ENCODE results near the gene MSMO1. TPM values are rescaled to one million over a fixed set of nuclear protein-coding genes. Genes with fewer than 3 reads are reported as not detected.

The MSMO1 gene
- total and polyA plus RNA-seq, 4 donors, result 11.2 to 34.1 (median 19.1) TPM

- no peaks in the 10 kb centered on the region for H3K36me3 ChIP-seq (ENCODE audit: control insufficient read depth in 1 of 2, insufficient read depth in 2 of 2, low read length in 1 of 2)
- H3K4me1 ChIP-seq (ENCODE audit: control insufficient read depth in 1 of 2, insufficient read depth in 2 of 2, low read length in 2 of 2), result peaks cover 2 to 3% of the 10 kb centered on the region in 2 donors
- H3K27me3 ChIP-seq (ENCODE audit: control insufficient read depth in 1 of 2, insufficient read depth in 2 of 2, low read length in 1 of 2), result no peaks in the 10 kb centered on the region
- intact Hi-C loops (cut with DNase I), result loop anchor here in 1 of 2 donors (5.0 kb wide), 1 partner anchor 84 kb away; no protein-coding TSS in a partner anchor
- ATAC-seq (ENCODE audit: low FRiP score) (no peak), DNase-seq (no peak)
- peak overlapping the region in 1 of 2 donors; percentile 41 for H3K27ac ChIP-seq (ENCODE audit: low read depth in 1 of 2, low read length in 2 of 2)
- peaks cover 5% of the 10 kb centered on the region for H3K9me3 ChIP-seq (ENCODE audit: control insufficient read depth, low read length)
- 3 to 5% methylated on average over 1 of the region's 1 CpG for WGBS, 2 donors
- peak overlapping the region; percentile 70 to 88 for H3K4me3 ChIP-seq (ENCODE audit: low read length in 2 of 2)
These were observed 50.9 kb downstream of the MSMO1 start for GRCh38 chr4:165378398-165378744.

DNA sequence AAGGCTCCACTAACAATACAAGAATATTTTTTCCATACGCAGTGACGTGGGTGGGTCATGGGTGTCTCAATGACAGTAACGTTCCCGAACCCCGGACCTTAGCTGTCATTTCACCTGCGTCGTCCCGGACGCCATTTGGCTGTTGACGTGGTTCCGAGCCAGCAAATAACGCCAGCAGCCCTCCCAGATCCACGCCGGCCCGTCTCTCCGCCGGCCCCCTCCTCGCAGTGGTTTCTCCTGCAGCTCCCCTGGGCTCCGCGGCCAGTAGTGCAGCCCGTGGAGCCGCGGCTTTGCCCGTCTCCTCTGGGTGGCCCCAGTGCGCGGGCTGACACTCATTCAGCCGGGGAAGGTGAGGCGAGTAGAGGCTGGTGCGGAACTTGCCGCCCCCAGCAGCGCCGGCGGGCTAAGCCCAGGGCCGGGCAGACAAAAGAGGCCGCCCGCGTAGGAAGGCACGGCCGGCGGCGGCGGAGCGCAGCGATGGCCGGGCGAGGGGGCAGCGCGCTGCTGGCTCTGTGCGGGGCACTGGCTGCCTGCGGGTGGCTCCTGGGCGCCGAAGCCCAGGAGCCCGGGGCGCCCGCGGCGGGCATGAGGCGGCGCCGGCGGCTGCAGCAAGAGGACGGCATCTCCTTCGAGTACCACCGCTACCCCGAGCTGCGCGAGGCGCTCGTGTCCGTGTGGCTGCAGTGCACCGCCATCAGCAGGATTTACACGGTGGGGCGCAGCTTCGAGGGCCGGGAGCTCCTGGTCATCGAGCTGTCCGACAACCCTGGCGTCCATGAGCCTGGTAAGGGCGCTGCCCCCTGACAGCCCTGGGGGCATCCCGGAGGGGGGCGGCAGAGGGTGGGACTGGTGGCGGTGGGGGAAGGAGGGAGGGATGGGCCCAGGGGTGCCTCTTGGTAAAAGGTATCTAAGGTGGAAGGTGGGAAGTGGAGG is 51.5 kb downstream of the MSMO1 start, which contains the start of gene CPE:
CPE (plus strand) TSS at position 264 of the 933 bp plus-strand sequence; CDS start at position 478, 214 bp downstream.
- intact Hi-C loops (cut with DNase I), result loop anchor here in 1 of 2 donors (5.0 kb wide), 1 partner anchor 83 kb away; no protein-coding TSS in a partner anchor
- Histone ChIP-seq H3K9me3 (ENCODE audit: control insufficient read depth, low read length) (peaks cover 5% of the 10 kb centered on the region), H3K4me1 (ENCODE audit: control insufficient read depth in 1 of 2, insufficient read depth in 2 of 2, low read length in 2 of 2) (peaks cover 2 to 3% of the 10 kb centered on the region in 2 donors), H3K36me3 (ENCODE audit: control insufficient read depth in 1 of 2, insufficient read depth in 2 of 2, low read length in 1 of 2) (no peaks in the 10 kb centered on the region), H3K27me3 (ENCODE audit: control insufficient read depth in 1 of 2, insufficient read depth in 2 of 2, low read length in 1 of 2) (no peaks in the 10 kb centered on the region), H3K27ac (ENCODE audit: low read depth in 1 of 2, low read length in 2 of 2) (peak within 1 kb of the TSS; percentile 41 to 79), H3K4me3 (ENCODE audit: low read length in 2 of 2) (peak within 1 kb of the TSS; percentile 70 to 88)
- 0% methylated on average over 69 to 82 of the region's 82 CpGs for WGBS, 2 donors
- DNase-seq (peak; percentile 86 to 93), ATAC-seq (ENCODE audit: low FRiP score) (peak; percentile 95)

DNA sequence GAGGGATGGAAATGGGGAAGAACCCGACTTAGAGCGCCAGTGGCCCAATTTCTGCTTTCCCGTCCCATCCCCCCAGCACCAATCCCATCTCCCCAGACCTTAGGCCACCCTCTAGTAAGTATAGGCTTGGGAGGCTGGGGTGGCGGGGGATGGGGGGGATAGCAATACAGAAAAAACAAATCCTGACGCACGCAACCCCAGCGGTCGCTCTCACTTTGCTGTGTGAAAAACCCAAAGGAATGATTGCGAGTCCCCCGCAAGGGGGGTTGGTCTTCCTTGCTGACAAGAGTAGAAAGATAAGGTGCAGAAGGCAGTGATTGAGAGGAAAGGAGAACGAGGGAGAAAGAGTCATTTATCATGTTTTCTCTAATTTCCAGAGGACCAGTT is 52.2 kb downstream of the MSMO1 start:
- 3 to 7% methylated on average over 11 of the region's 11 CpGs for WGBS, 2 donors
- H3K9me3 ChIP-seq (ENCODE audit: control insufficient read depth, low read length), result peaks cover 5% of the 10 kb centered on the region
- peak; percentile 49 for ATAC-seq (ENCODE audit: low FRiP score)
- DNase-seq, result peak; percentile 41 to 77
- H3K27me3 ChIP-seq (ENCODE audit: control insufficient read depth in 1 of 2, insufficient read depth in 2 of 2, low read length in 1 of 2), result no peaks in the 10 kb centered on the region
- peak overlapping the region; percentile 9 to 79 for H3K27ac ChIP-seq (ENCODE audit: low read depth in 1 of 2, low read length in 2 of 2)
- no peaks in the 10 kb centered on the region for H3K36me3 ChIP-seq (ENCODE audit: control insufficient read depth in 1 of 2, insufficient read depth in 2 of 2, low read length in 1 of 2)
- H3K4me1 ChIP-seq (ENCODE audit: control insufficient read depth in 1 of 2, insufficient read depth in 2 of 2, low read length in 2 of 2), result peaks cover 2 to 7% of the 10 kb centered on the region in 2 donors
- intact Hi-C loops (cut with DNase I), result loop anchor here in 1 of 2 donors (5.0 kb wide), 1 partner anchor 83 kb away; no protein-coding TSS in a partner anchor
- H3K4me3 ChIP-seq (ENCODE audit: low read length in 2 of 2), result peak overlapping the region; percentile 70 to 88

- no peaks in the 10 kb centered on the region for H3K27me3 ChIP-seq (ENCODE audit: control insufficient read depth in 1 of 2, insufficient read depth in 2 of 2, low read length in 1 of 2)
- no peak overlapping the region for H3K27ac ChIP-seq (ENCODE audit: low read depth in 1 of 2, low read length in 2 of 2)
- no peaks in the 10 kb centered on the region for H3K36me3 ChIP-seq (ENCODE audit: control insufficient read depth in 1 of 2, insufficient read depth in 2 of 2, low read length in 1 of 2)
- DNase-seq (no peak), ATAC-seq (ENCODE audit: low FRiP score) (no peak)
- H3K4me1 ChIP-seq (ENCODE audit: control insufficient read depth in 1 of 2, insufficient read depth in 2 of 2, low read length in 2 of 2), result peaks cover 2 to 7% of the 10 kb centered on the region in 2 donors
- intact Hi-C loops (cut with DNase I), result no loop called here
- H3K9me3 ChIP-seq (ENCODE audit: control insufficient read depth, low read length), result no peaks in the 10 kb centered on the region
- WGBS, 2 donors, result 11 to 20% methylated on average over 1 of the region's 1 CpG
- H3K4me3 ChIP-seq (ENCODE audit: low read length in 2 of 2), result no peak overlapping the region
These were observed 53.3 kb downstream of the MSMO1 start for GRCh38 chr4:165380805-165381204.

DNA sequence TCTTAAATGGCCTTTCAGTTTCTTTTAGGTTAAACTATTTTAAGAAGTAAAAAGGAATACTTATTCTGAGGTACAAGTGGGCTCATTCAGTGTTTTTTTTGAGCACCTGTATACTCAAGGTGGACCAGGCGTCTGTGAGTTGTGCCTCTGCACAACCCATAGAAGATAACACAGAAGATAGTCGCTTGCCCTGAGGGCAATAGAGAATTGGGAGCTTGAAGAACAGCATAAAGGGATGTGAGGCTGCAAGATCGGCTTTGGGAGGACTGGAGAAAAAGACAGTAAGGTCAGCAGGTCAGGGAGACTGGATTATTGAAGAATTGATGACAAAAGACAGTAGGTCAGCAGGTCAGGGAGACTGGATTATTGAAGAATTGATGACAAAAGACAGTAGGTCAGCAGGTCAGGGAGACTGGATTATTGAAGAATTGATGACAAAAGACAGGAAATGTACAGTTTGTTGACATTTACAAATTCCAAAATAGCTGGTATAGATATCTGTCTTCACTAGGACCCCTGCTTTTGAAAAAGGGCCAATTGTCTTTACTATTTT is 54.4 kb downstream of the MSMO1 start:
- peak overlapping the region in 1 of 2 donors; percentile 68 for H3K27ac ChIP-seq (ENCODE audit: low read depth in 1 of 2, low read length in 2 of 2)
- ATAC-seq (ENCODE audit: low FRiP score) (no peak), DNase-seq (no peak)
- no peaks in the 10 kb centered on the region for H3K36me3 ChIP-seq (ENCODE audit: control insufficient read depth in 1 of 2, insufficient read depth in 2 of 2, low read length in 1 of 2)
- 59 to 71% methylated on average over 3 of the region's 3 CpGs for WGBS, 2 donors
- H3K9me3 ChIP-seq (ENCODE audit: control insufficient read depth, low read length), result no peaks in the 10 kb centered on the region
- H3K4me1 ChIP-seq (ENCODE audit: control insufficient read depth in 1 of 2, insufficient read depth in 2 of 2, low read length in 2 of 2), result peaks cover 2 to 7% of the 10 kb centered on the region in 2 donors
- intact Hi-C loops (cut with DNase I), result no loop called here
- no peaks in the 10 kb centered on the region for H3K27me3 ChIP-seq (ENCODE audit: control insufficient read depth in 1 of 2, insufficient read depth in 2 of 2, low read length in 1 of 2)
- H3K4me3 ChIP-seq (ENCODE audit: low read length in 2 of 2), result peak overlapping the region in 1 of 2 donors; percentile 21

GRCh38 chr4:165382640-165383039 is 55.2 kb downstream of the MSMO1 start:
- DNase-seq, result no peak
- 71 to 84% methylated on average over 1 of the region's 1 CpG for WGBS, 2 donors
- no peaks in the 10 kb centered on the region for H3K9me3 ChIP-seq (ENCODE audit: control insufficient read depth, low read length)
- no peaks in the 10 kb centered on the region for H3K36me3 ChIP-seq (ENCODE audit: control insufficient read depth in 1 of 2, insufficient read depth in 2 of 2, low read length in 1 of 2)
- H3K4me3 ChIP-seq (ENCODE audit: low read length in 2 of 2), result peak overlapping the region in 1 of 2 donors; percentile 46
- intact Hi-C loops (cut with DNase I), result no loop called here
- peaks cover 2 to 7% of the 10 kb centered on the region in 2 donors for H3K4me1 ChIP-seq (ENCODE audit: control insufficient read depth in 1 of 2, insufficient read depth in 2 of 2, low read length in 2 of 2)
- peak overlapping the region; percentile 67 to 79 for H3K27ac ChIP-seq (ENCODE audit: low read depth in 1 of 2, low read length in 2 of 2)
- no peaks in the 10 kb centered on the region for H3K27me3 ChIP-seq (ENCODE audit: control insufficient read depth in 1 of 2, insufficient read depth in 2 of 2, low read length in 1 of 2)
- no peak for ATAC-seq (ENCODE audit: low FRiP score)

DNA sequence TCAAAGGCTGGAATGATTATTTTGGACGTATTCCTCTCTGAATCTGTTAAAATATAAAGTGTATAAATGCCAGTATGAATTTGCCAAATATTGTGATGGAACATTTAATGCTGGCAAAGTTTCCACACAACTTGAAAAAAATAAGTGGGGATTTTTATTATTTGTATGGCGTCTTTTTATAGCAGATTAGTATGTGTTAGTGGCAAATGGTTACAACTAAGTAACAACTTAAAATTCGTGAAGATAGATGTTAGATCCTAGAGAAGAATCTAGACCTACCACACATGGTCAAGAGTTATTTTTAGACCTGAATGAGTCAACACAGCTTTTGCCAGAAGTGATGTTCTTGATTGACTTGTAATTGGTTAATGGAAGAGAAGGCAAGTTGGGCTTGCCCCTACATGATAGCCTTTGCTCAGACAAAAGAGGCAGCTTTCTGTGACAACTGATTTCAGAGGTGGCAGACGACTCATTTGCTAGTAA is 56.2 kb downstream of the MSMO1 start:
- Histone ChIP-seq H3K27me3 (ENCODE audit: control insufficient read depth in 1 of 2, insufficient read depth in 2 of 2, low read length in 1 of 2) (no peaks in the 10 kb centered on the region), H3K4me1 (ENCODE audit: control insufficient read depth in 1 of 2, insufficient read depth in 2 of 2, low read length in 2 of 2) (peaks cover 2 to 7% of the 10 kb centered on the region in 2 donors), H3K27ac (ENCODE audit: low read depth in 1 of 2, low read length in 2 of 2) (peak overlapping the region; percentile 55 to 79), H3K4me3 (ENCODE audit: low read length in 2 of 2) (peak overlapping the region; percentile 18 to 46), H3K9me3 (ENCODE audit: control insufficient read depth, low read length) (no peaks in the 10 kb centered on the region), H3K36me3 (ENCODE audit: control insufficient read depth in 1 of 2, insufficient read depth in 2 of 2, low read length in 1 of 2) (no peaks in the 10 kb centered on the region)
- 4 to 5% methylated on average over 4 of the region's 4 CpGs for WGBS, 2 donors
- peak; percentile 8 for ATAC-seq (ENCODE audit: low FRiP score)
- intact Hi-C loops (cut with DNase I), result no loop called here
- no peak for DNase-seq

DNA sequence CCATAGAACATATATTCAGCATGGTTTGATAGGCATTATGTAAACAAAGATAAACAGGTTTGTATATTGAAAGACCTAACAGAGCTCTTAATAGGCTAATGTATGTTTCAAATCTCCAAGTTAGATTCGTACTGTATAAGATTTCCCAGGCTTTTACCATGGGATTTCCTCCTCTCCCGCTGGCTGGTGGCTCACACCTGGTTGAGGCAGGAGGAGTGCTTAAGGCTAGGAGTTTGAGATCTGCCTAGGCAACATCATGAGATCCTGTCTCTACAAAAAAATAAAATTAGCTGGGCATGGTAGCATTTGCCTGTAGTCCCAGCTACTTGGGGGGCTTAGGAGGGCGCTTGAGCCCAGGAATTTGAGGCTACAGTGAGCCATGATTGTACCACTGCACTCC is 56.7 kb downstream of the MSMO1 start:
- DNase-seq (no peak), ATAC-seq (ENCODE audit: low FRiP score) (no peak)
- Histone ChIP-seq H3K4me1 (ENCODE audit: control insufficient read depth in 1 of 2, insufficient read depth in 2 of 2, low read length in 2 of 2) (peaks cover 2 to 7% of the 10 kb centered on the region in 2 donors), H3K4me3 (ENCODE audit: low read length in 2 of 2) (peak overlapping the region in 1 of 2 donors; percentile 8), H3K9me3 (ENCODE audit: control insufficient read depth, low read length) (no peaks in the 10 kb centered on the region), H3K36me3 (ENCODE audit: control insufficient read depth in 1 of 2, insufficient read depth in 2 of 2, low read length in 1 of 2) (no peaks in the 10 kb centered on the region), H3K27me3 (ENCODE audit: control insufficient read depth in 1 of 2, insufficient read depth in 2 of 2, low read length in 1 of 2) (no peaks in the 10 kb centered on the region), H3K27ac (ENCODE audit: low read depth in 1 of 2, low read length in 2 of 2) (peak overlapping the region; percentile 47 to 79)
- WGBS, 2 donors, result 82 to 88% methylated on average over 3 of the region's 3 CpGs
- intact Hi-C loops (cut with DNase I), result no loop called here

Data from aorta (tissue), 5 donors.